Glutamatergic neuron (in vitro differentiated cells): Measurements from ENCODE around the gene ELAPOR1. TPM values are rescaled to one million over a fixed set of nuclear protein-coding genes. Genes with fewer than 3 reads are reported as not detected.

ENCODE experiments used
- DNase-seq: peaks from one replicate; pipeline ENCODE4 v3.0.0; 2022
- H3K27ac Mint-ChIP-seq: one replicate; pipeline ENCODE4 v1.8.0; 2020; ENCODE audit warnings: mild to moderate bottlenecking, mixed read lengths, inconsistent platforms; ENCODE audit not compliant: unreplicated experiment
- H3K27me3 Mint-ChIP-seq: one replicate; pipeline ENCODE4 v1.8.0; 2020; ENCODE audit warnings: mild to moderate bottlenecking, moderate library complexity, mixed read lengths, inconsistent platforms; ENCODE audit not compliant: unreplicated experiment
- H3K36me3 Mint-ChIP-seq: one replicate; pipeline ENCODE4 v1.8.0; 2020; ENCODE audit warnings: mild to moderate bottlenecking, mixed read lengths, inconsistent platforms; ENCODE audit not compliant: unreplicated experiment
- H3K4me1 Mint-ChIP-seq: one replicate; pipeline ENCODE4 v1.8.0; 2020; ENCODE audit warnings: mild to moderate bottlenecking, low read depth, mixed read lengths, inconsistent platforms; ENCODE audit not compliant: unreplicated experiment
- H3K4me3 Mint-ChIP-seq: one replicate; pipeline ENCODE4 v1.8.0; 2020; ENCODE audit warnings: mild to moderate bottlenecking, mixed read lengths, inconsistent platforms; ENCODE audit not compliant: unreplicated experiment
- H3K9me3 Mint-ChIP-seq: one replicate; pipeline ENCODE4 v1.8.0; 2020; ENCODE audit warnings: mild to moderate bottlenecking, moderate library complexity, mixed read lengths, inconsistent platforms; ENCODE audit not compliant: unreplicated experiment
- CTCF ChIP-seq: fragments of 200-600 bp; sonication (generic); IDR thresholded peaks from one replicate; pipeline ENCODE4 v1.5.0; 2021; ENCODE audit not compliant: partially characterized antibody, unreplicated experiment
- total RNA-seq: library from RNA; stranded (reverse); fragmentation: NEBNext Ultra II Directional; extraction: Animal tissue kit (Norgen Biotek cat#: 25700); gene quantifications from one replicate; pipeline ENCODE4 v1.2.1, GENCODE V29; 2021; ENCODE audit not compliant: unreplicated experiment

ELAPOR1 gene
- total RNA-seq, 1 donor from 2014 or later: 1.5 TPM

DNA sequence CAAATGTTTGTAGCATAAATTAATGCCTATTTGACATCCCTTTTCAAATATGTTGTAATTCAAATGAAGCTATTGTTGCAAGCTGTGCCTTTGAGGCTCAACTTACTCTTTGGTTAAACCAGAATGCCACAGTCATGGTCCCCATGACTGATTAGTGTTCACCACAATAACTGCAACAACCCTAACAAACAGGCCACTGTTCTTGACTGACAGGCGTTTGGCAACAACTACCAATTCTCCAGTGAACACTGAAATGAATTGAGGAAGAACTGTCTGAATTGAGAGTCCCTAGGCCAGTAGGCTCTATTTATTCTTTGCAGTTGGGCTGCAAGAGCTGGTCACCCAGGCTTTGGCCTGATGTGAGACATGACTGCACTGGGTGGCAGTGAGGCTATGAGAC lies 30.0 kb upstream of the ELAPOR1 start:
- DNase-seq: no peak
- no peaks in the 10 kb centered on the region for H3K4me1 Mint-ChIP-seq
- no peaks in the 10 kb centered on the region for H3K9me3 Mint-ChIP-seq
- H3K27ac Mint-ChIP-seq: no peak overlapping the region
- no peak for TF ChIP-seq CTCF
- no peaks in the 10 kb centered on the region for H3K36me3 Mint-ChIP-seq
- H3K27me3 Mint-ChIP-seq: no peaks in the 10 kb centered on the region
- H3K4me3 Mint-ChIP-seq: no peak overlapping the region

GRCh38 chr1:109084563-109085517 lies 29.1 kb upstream of the ELAPOR1 start:
- Mint-ChIP-seq H3K9me3 (no peaks in the 10 kb centered on the region), H3K27me3 (no peaks in the 10 kb centered on the region), H3K4me3 (no peak overlapping the region), H3K4me1 (peaks cover 2% of the 10 kb centered on the region), H3K27ac (no peak overlapping the region), H3K36me3 (no peaks in the 10 kb centered on the region)
- no peak for TF ChIP-seq CTCF
- DNase-seq: no peak

DNA sequence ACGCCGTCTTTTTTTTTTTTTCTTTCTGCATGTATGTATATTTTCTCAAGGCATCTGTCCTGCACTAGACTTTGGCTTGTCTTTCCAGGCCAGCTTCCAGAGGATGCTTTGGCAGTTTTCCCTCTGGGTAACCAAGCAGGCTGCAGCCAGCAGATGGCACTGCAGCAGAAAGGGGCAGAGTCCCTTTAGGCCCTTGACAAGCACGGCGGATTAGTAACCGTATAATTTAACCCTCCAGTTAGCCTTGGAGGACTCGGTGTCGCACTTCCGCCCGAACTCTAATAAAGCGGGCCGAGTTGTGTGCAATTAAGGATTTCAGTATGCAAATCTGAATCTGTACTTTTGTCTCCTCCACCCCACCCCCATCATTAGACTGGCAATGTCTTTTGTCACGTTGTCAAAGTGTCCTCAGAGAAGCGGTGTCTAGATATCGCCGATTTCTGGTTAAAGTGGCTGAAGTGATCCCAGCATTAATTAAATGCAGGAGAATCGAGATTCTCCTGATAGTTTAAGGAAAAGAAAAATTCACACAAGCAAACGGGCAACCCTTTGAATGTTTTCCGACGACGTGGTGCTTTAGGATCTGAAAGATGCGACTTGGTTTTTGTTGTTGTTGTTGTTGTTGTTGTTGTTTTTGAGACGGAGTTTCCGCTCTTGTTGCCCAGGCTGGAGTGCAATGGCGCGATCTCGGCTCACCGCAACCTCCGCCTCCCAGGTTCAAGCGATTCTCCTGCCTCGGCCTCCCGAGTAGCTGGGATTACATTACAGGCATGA lies 24.5 kb upstream of the ELAPOR1 start:
- no peaks in the 10 kb centered on the region for H3K36me3 Mint-ChIP-seq
- H3K27me3 Mint-ChIP-seq: no peaks in the 10 kb centered on the region
- TF ChIP-seq CTCF: peak; percentile 31
- H3K4me1 Mint-ChIP-seq: peaks cover 16% of the 10 kb centered on the region
- peak overlapping the region; percentile 92 for H3K27ac Mint-ChIP-seq
- peak overlapping the region; percentile 93 for H3K4me3 Mint-ChIP-seq
- peak; percentile 82 for DNase-seq
- no peaks in the 10 kb centered on the region for H3K9me3 Mint-ChIP-seq

GRCh38 chr1:109090196-109091077 lies 23.5 kb upstream of the ELAPOR1 start, which contains the start of gene TMEM167B:
Gene TMEM167B, plus strand, starts transcription at chr1:109090764. Its CDS starts 109 bp downstream, at chr1:109090873.
- Mint-ChIP-seq H3K36me3 (no peaks in the 10 kb centered on the region), H3K27ac (peak within 1 kb of the TSS; percentile 92), H3K9me3 (no peaks in the 10 kb centered on the region), H3K4me3 (peak within 1 kb of the TSS; percentile 93), H3K4me1 (peaks cover 16% of the 10 kb centered on the region), H3K27me3 (no peaks in the 10 kb centered on the region)
- DNase-seq: peak; percentile 91
- TF ChIP-seq CTCF: no peak
